KG1 (cell line): Measurements from ENCODE around the gene ARHGAP18.
A peak's percentile ranks its signal among the peaks of the same experiment; 100 is the strongest.

Source experiments
- DNase-seq: peaks from one replicate; lab custom pipeline; 2025; lab: John Stamatoyannopoulos, UW

The ARHGAP18 gene

GRCh38 chr6:129709769-129710449, at the start of gene ARHGAP18:
ARHGAP18 (minus strand) TSS chr6:129710177; CDS start chr6:129710136, 41 bp downstream.
- no peak for DNase-seq

GRCh38 chr6:129755787-129756186, 45.8 kb upstream of the ARHGAP18 start:
- DNase-seq: no peak

GRCh38 chr6:129754750-129755149, 44.8 kb upstream of the ARHGAP18 start:
- DNase-seq: no peak

- DNase-seq: no peak
These were observed 43.4 kb upstream of the ARHGAP18 start for GRCh38 chr6:129753422-129753821.

- no peak for DNase-seq
These were observed 41.4 kb upstream of the ARHGAP18 start for GRCh38 chr6:129751384-129751783.

GRCh38 chr6:129750360-129750759, 40.4 kb upstream of the ARHGAP18 start:
- DNase-seq: no peak

- DNase-seq: peak; percentile 66
These were observed 39.8 kb upstream of the ARHGAP18 start for GRCh38 chr6:129749749-129750120.

- no peak for DNase-seq
These were observed 39.1 kb upstream of the ARHGAP18 start for GRCh38 chr6:129748901-129749748.

- DNase-seq: no peak
These were observed 38.4 kb upstream of the ARHGAP18 start for GRCh38 chr6:129748212-129748900.

GRCh38 chr6:129747588-129748112, 37.7 kb upstream of the ARHGAP18 start:
- DNase-seq: no peak

- DNase-seq: no peak
These were observed 34.9 kb upstream of the ARHGAP18 start for GRCh38 chr6:129744880-129745237.

GRCh38 chr6:129744201-129744879, 34.4 kb upstream of the ARHGAP18 start:
- no peak for DNase-seq

GRCh38 chr6:129740013-129740412, 30.0 kb upstream of the ARHGAP18 start:
- no peak for DNase-seq

- DNase-seq: no peak
These were observed 26.1 kb upstream of the ARHGAP18 start for GRCh38 chr6:129736105-129736504.

GRCh38 chr6:129733290-129733689, 23.3 kb upstream of the ARHGAP18 start:
- no peak for DNase-seq

GRCh38 chr6:129732542-129732941, 22.6 kb upstream of the ARHGAP18 start:
- DNase-seq: no peak

GRCh38 chr6:129732034-129732433, 22.1 kb upstream of the ARHGAP18 start:
- DNase-seq: no peak

GRCh38 chr6:129731428-129731827, 21.5 kb upstream of the ARHGAP18 start:
- no peak for DNase-seq

GRCh38 chr6:129730477-129731165, 20.6 kb upstream of the ARHGAP18 start:
- no peak for DNase-seq

- DNase-seq: no peak
These were observed 16.7 kb upstream of the ARHGAP18 start for GRCh38 chr6:129726650-129727049.

- no peak for DNase-seq
These were observed 15.4 kb upstream of the ARHGAP18 start for GRCh38 chr6:129725341-129725740.
